NK-92 (cell line): ENCODE data around the gene CELF2.
A peak's percentile ranks its signal among the peaks of the same experiment; 100 is the strongest.

Experiments used
- DNase-seq: peaks from one replicate; lab custom pipeline; 2025; ENCODE audit not compliant: unreplicated experiment; lab: John Stamatoyannopoulos, UW

Gene CELF2

DNA sequence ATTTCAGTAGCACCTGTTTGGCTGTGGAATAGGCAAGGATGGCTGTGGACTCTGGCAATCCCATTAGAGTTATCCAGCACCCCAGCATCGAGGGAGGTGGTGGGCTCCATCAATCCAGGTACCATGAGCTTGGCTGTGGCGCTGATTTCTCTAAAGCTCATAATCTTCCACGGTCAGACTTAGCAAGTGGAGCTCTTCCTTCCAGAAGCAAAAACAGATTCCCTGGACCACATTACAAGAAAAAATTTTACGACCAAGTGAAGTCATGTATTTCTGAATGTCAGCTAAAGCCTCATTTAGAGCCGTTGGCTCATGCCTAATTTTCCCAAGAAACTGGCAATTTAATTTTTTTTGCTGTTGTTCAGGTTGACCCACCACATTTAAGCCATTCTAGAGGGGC lies 135.1 kb downstream of the CELF2 start:
- DNase-seq: no peak

DNA sequence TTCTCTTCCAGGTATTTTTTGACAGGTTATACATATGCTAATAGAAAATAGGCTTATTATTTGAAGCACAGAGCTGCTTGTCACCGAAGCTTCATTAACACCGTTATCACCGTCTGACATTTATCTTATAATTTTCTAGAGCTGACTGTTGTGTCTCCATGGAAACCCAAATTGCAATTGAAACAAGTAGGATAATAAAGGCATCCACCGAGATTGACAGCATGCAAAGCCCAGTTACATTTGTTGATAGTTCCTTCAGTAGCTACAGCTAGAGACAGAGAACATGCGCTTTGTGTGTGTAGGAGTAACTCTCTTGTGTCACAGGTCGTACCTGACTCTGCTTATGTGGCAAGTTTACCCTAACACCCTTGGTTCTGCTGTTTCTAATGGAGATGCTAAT lies 135.6 kb downstream of the CELF2 start:
- no peak for DNase-seq

DNA sequence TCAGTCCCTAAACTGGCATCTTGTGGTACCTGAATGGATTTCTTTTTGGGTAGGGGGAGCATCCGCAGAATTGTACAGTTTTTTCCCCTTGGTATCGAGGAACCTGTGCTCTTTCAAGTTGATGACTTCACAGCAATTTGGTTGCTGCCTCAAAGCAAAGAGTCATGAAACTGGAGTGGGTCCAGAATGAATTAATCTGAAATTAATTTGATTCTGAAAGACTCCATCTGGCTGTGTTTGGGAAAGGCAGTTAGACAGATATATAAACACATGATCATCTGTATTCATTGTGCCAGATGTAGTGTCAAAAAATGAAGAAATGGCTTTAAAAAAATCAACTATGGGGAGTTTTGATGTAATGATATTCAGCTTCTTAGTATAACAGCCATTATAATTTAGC lies 136.1 kb downstream of the CELF2 start:
- no peak for DNase-seq

DNA sequence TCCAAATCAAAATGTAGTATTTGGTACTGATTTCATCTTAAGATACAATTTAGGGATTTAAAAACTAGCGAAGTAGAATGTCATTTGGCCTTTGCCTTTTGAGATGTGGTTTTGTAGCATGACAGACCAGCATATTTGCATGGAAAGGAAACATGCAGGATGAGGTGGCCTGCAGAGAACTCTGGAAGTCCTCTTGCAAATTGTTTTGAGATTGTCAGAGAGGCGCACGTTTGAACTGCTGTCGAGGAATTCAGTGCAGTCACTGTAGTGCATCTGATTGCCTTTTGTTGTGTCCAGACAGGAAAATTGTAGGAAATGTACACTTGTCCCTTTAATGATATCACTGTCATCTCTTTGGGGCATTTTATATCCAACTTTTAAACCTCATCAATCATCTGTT lies 136.7 kb downstream of the CELF2 start:
- no peak for DNase-seq

- DNase-seq: no peak
Observed at GRCh38 chr10:11154849-11155498, 137.3 kb downstream of the CELF2 start.

GRCh38 chr10:11156480-11156879 lies 138.8 kb downstream of the CELF2 start:
- no peak for DNase-seq

- DNase-seq: no peak
Observed at GRCh38 chr10:11157292-11158076, 139.8 kb downstream of the CELF2 start.

DNA sequence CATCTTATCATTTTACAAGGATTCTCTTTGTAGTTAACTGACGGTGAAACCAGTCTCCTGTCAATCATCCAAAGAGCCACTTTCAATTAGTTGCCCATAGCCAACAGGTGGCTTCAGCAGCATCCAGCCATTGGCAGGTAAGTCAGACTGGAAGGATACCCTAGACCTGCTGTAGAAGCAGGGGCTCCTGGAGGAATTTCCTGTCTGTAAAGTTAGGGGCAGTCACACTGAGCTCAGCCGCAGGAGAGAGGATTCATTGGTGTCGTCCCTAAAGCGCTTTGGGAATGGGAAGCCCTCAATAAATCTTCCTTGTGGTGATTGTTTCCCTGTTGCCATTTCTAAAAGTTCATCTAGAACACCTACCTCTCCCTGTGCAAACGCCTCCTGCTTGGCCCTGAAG lies 140.4 kb downstream of the CELF2 start:
- no peak for DNase-seq

GRCh38 chr10:11159543-11160215 lies 142.0 kb downstream of the CELF2 start:
- DNase-seq: no peak

- no peak for DNase-seq
Observed at GRCh38 chr10:11161096-11161495, 143.4 kb downstream of the CELF2 start.

- no peak for DNase-seq
Observed at GRCh38 chr10:11161910-11162309, 144.2 kb downstream of the CELF2 start.

GRCh38 chr10:11162828-11163599 lies 145.3 kb downstream of the CELF2 start:
- peak; percentile 19 for DNase-seq

DNA sequence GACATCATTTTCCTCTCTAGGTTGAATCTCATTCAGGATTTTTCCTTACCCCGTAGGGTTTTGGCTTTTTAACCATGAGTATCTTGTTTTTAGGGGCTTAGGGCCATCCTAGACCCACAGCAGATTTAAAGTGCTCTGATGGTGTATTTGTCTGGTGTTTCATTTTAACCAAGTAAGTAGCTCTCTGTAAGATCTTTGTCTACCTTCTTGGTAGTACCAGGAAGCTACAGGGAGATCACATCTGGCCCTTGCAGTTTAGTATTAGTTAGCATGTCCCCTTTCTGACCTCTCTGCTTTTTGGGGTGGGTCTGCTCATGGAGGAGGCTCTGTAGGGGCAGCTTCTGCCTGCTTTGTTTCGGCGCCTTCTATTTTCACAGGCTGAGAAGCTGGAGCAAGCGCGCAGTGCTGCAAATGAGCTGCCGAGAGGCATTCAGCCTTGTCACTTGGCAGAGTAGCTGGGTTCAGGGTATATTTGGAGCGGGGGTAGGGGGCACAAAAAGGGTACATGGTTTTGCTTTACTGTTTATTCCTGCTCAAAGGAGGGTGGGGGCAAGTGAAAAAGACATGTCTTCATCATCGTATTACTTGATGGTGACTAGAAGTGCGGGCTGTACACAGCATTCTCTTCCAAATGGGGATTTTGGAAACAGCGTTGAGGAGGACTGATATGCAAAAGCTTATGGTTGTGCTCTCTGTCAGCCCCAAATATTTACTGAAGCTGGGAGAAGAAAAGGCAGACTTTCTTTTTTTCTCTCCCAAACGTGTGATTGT lies 146.3 kb downstream of the CELF2 start:
- no peak for DNase-seq

DNA sequence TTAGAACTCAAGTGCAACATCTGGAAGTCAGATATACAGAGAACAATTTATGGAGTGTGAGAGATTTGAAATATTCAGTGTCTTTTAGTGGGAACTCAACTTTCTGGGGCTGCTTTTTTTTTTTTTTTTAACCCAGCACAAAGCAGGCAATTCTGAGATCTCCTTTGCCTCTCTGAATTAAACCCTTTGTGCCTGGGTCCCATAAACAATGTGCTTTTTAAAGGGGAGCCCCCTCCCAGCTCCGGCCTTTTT lies 146.8 kb downstream of the CELF2 start:
- DNase-seq: no peak

DNA sequence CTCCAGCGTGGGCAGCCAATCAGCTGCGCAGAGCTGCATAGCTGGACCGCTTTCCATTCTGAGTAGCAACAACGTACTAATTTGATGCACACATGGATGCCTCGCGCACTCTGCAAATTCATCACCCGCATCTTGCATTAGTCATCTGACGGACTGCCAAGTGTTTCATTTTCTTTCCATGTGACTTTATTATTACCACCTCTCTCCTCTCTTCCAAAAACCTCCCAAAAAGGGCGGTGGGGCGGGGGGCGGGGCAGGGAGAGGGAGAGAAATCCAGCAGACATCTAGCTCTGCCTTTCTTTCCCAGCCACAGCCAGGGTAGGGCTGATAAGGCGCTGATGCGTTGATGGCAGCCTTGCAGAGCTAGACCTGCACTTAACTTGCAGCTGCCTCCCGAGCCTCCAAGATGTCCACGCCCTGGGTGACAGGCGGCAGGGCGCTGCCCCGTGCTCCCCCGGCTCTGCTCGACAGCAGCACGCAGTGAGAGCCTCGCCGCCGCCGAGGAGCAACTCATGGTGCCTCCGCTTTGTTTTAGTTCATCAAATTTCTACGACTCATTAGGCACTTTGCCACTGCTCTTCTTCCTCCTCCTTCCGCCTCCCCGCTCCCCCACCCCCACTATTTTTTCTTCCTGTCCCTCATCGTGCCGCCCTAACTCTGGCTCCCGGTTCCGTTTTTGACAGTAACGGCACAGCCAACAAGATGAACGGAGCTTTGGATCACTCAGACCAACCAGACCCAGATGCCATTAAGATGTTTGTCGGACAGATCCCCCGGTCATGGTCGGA lies 147.3 kb downstream of the CELF2 start:
- DNase-seq: no peak

DNA sequence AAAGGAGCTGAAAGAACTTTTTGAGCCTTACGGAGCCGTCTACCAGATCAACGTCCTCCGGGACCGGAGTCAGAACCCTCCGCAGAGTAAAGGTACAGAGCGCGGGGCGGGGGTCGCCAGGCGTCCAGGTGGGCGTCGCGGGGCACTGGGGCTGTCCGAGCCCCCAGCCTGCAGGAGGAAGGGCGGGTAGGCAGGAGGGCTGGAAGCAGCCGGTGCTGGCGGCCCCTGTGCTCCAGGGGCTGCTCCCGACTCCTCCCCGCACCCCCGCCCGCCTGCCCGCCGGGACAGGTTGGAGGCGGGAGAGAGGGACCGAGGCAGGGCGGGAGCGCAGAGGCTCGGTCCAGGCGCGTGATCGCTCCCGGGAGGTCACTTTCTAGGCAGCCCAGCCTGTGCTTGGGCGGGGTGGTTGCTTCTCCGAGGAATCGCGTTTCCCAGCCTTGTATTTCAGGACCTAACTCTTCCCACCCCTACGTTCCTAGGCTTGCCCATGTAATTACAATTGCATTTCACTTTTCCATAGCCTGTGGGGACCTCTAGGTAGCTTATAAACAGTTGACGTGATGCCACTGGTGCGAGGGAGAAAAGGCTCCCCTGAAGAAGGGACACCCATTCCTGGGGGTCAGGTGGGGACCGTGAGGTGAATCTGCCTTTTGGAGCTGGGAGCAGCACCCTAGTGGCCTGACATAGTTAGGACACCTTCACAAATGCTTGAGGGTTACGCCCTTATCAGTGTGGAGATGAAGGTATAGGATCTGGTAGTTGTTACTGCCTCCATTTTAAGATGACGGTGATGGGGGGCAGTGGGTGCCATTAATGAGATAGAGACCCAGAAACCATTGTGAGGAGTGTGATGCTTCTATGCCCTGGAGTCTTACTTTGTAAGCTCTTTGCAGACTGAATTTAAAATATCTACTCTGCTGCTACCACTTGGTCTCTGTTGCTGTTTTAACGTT lies 148.2 kb downstream of the CELF2 start:
- no peak for DNase-seq

DNA sequence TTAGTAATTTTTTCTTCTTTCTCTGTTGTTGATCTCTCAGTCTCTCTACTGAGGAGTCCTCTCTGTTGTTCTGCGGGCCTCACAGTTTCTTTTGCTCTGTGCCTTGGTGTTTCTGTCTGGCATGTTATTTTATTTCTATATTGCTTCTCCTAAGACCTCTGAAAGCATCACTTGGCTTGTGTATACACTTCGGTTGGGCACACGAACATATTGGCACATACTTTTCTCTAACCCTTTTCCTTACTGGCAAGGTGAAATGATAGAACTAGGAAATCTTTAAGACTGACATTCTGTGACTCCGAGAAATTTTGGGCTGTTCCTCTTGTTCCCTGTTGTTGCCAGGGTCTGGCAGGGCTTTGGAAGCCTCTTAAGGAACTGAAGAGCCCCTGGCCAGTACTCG lies 148.9 kb downstream of the CELF2 start:
- no peak for DNase-seq

DNA sequence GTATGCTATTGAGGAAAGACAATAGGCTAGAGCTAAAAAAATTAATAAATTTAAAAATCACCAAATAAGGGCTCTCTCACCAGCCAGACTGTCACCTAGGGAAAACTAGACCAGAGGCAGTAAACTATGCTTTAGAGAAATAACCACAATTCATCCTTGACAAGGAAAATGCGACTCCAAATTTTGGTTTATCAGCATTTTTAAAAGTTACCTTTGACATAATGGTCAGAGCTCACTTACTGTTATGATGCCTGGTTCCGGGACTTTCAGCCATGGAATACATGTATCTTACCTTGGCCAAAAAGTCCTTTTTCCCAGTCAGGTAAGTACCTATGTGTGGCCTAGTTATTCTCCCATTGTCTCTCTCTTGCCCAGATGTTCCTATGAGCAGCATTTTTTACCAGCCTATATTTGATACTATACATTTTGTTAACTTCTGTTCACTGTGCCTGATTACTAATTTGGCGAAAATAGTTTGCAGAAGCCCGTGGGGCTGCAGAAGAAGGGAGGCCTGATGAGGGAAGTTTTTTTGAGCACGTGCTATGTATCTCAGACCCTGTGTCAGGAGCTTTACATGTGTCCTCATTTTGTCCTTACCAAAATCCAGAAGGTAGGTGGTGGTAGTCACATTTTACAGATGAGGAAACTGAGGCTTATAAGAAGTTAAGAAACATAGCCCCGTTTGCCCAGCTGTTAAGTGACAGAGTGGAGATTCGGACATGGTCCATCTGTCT lies 149.7 kb downstream of the CELF2 start:
- DNase-seq: no peak
